Hepatic stellate cell (primary cell): ENCODE results near the gene TTLL11.

Experiments
- DNase-seq: peaks from one replicate; pipeline ENCODE4 v3.0.0; 2011; ENCODE audit warnings: low spot score

The TTLL11 gene, protein sequence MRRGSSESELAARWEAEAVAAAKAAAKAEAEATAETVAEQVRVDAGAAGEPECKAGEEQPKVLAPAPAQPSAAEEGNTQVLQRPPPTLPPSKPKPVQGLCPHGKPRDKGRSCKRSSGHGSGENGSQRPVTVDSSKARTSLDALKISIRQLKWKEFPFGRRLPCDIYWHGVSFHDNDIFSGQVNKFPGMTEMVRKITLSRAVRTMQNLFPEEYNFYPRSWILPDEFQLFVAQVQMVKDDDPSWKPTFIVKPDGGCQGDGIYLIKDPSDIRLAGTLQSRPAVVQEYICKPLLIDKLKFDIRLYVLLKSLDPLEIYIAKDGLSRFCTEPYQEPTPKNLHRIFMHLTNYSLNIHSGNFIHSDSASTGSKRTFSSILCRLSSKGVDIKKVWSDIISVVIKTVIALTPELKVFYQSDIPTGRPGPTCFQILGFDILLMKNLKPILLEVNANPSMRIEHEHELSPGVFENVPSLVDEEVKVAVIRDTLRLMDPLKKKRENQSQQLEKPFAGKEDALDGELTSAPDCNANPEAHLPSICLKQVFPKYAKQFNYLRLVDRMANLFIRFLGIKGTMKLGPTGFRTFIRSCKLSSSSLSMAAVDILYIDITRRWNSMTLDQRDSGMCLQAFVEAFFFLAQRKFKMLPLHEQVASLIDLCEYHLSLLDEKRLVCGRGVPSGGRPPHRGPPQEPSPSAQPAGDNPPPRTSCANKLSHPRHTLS

DNA sequence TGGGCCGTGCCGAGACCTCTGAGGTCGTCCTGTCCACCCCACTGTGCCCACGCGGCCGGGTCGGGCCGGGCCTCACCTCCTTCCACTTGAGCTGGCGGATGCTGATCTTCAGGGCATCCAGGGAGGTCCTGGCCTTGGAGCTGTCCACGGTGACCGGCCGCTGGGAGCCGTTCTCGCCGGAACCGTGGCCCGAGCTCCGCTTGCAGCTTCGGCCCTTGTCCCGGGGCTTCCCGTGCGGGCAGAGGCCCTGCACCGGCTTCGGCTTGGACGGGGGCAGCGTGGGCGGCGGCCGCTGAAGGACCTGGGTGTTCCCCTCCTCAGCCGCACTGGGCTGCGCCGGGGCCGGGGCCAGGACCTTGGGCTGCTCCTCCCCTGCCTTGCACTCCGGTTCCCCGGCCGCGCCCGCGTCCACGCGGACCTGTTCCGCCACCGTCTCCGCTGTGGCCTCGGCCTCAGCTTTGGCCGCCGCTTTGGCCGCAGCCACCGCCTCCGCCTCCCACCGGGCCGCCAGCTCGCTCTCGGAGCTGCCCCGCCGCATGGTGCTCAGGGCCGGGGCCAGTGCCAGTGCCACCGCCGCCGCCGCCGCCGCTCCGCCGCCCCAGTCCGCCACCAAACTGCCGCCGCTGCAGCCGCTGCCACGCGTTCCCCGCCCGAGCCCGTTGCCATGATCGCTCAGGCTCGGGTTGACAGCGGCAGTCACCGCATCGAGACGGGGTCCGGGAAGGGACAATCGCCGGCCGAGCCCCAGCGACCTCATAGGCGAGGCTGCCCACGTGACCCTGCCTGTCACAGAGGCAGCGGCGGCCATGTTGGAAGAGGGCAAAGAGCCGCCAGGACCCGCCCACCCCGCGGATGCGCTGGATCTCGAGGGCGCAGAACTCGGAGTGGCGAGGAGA lies at the start of gene TTLL11:
Gene TTLL11, minus strand, starts transcription at position 698 of the 896 bp plus-strand sequence. Its CDS starts 160 bp downstream, at position 538.
- peak; percentile 95 for DNase-seq

DNA sequence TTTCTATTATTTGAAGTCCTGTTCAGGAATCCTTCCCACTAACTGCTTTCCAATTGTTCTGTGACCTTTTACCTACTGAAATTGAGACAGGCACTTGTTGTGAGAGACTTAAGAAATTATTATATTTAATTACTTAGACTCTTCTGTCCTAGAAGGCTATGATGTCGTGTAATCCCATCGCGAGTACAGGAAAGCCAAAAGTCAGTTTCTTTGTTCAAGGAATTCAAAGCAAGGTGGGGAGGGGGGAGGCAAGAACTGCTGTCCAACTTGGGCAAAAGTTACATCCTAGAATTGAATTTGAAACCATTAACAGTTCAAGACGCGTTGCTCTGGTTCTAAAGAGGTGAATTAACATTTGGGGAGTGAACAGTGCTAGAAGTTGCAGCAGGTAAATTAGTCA lies 48.6 kb upstream of the TTLL11 start:
- DNase-seq = no peak

DNA sequence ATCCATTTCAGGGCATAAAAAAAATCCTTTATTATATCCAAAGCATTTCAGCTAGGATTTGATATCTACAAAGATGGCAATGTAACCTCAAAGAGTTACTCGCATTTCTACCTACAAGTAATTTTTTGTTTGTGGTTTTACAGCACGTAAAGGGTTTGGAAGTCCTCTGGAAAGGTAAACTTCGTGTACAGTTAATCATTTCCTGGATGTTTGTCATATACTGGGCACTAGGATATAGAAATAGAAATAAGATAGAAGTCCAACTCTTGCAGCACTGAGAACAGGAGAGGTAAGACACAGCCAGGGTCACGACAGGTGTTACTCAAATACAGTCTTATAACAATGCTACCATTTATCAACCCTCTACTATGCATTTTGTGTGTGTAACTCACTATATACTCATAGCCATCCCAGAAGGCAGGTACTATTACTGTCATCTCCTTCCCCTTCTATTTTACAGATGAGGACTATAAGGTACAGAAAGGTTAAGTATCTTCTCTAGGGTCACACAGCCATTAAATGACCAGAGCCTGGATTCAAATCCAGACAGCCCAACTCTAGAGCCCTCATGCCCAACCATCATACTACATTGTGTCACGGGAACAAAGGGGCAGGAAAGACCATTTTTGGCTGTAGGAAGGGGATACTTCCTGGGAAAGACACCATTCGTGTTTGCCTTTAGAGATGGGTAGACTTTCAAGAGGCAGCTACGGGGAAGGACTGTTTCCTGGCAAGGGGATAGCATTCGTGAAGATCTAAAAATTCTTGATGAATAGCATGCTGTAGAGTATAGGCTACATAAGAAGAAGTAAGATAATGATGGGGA lies 47.5 kb upstream of the TTLL11 start:
- DNase-seq = no peak

DNA sequence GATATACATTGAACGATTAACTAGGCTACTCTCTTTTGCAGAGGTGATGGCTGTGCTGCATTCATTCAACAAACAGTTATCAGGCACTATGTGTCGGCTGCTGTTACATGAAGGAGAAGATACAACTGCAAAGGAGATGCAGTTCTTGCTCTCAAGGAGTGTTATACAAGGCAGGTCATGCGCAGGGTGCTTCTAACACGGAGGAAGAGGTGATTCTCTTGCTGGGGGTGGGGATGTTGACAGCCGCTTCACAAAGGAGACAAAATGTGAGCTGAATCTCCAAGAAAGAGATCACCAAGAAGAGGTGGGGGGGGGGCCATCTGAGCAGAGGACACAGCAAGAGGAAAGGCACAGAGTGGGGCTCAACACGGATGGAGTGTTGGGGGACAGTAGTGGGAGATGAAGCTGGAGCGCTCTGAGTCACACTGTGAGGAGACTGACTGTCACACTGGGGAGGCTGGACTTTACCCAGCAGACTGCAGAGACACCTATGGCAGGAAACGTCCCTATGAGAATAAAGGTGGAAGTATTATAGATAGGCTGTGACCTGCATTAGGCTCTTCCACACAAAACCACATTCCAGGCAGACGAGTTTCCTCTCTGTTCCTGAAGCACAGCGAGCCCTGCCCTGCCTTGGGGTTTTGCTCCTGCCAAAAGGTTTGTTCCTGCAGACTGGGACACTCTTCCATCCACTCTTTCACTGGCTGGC lies 45.6 kb upstream of the TTLL11 start:
- DNase-seq = no peak

GRCh38 chr9:122135529-122135859 lies 42.4 kb upstream of the TTLL11 start:
- no peak for DNase-seq

DNA sequence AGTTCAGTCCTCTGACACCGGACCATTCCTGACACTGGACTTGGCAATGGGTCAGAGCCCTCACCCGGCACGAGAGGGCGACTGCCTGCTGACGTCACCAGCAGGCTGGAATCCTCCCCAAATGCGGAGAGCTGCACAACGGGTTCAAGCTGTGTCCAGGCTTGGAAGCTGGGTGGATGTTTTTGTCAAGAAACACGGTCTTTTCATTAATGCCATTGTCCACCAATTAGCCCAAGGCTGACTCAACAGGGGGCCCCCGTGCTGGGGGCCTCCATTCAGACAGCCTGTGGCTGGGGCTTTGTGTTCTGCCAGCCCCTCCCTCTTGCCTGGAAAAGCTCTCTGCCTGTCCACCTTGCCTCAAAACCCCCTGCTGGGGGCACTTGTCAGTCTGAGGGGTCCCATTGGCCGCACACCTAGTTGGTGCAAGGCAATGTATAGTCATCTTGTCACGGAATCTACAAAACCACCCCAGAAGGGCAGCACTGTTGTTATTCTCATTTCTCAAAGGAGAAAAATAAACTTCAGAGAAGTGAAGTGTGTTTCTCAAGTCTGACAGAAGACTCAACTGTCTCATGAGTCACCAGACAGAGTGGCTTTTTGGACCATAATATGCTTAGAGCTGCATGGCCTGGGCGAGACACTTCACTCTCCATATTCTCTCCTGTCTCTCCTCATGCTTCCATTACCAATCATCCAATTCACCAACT lies 41.9 kb upstream of the TTLL11 start:
- peak; percentile 59 for DNase-seq

DNA sequence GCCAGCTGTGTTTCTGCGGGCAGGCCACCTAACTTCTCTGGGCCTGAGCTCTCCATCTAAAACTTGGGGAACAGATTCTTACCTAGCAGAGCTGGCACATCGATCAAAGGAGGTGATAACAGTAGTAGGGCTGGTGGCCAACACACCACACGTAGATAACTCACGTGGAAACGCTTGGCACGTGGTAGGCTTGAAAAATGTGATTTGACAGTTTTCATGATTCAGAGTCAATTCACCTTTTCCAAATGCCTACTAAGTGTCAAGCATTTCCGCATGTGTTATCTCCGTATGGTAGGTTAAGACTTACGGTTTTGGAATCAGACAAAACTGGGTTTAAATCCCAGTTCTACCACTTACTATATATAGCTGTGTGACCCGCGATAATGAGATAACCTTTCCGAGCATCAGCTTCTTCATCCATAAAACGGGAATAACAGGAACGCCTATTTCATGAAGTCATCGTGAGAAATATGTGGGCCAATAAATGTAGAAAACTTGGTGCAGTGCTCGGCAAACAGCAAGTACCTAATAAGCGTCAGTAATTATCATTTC lies 41.0 kb upstream of the TTLL11 start:
- DNase-seq = no peak

DNA sequence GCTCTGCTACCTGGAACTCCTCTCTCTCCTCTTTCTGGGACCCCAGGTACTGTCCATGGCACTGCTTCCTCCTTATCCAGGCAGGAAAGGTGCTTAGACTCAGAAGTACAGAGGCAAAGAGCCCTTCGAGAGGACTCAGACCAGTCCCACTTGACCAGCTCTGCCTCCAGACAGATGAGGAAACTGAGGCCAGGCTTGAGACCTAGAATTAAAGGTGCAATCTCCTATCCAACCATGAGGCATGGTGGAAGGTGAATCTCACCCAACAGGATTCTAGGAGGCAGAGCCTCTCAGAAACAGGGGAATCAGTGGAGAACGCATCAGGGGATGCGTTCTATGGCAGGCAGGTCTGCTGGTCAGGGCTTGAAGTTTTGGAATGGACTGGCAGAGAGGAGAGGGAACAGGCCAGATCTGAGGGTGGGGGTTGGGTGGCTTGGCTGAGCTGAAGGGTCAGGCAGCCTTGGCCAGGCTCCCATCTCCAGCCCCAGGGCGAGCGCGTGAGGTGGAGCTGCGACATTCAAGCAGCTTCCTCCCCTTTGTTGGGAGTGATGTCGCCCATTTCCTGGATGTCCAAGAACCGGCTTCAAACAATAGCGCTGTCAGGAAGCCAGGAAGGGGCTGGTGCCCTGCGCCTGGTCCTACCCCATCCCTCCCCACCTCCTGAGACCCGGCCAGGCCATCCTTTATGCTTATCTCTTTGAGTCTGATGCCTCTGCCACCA lies 40.3 kb upstream of the TTLL11 start:
- DNase-seq = no peak

DNA sequence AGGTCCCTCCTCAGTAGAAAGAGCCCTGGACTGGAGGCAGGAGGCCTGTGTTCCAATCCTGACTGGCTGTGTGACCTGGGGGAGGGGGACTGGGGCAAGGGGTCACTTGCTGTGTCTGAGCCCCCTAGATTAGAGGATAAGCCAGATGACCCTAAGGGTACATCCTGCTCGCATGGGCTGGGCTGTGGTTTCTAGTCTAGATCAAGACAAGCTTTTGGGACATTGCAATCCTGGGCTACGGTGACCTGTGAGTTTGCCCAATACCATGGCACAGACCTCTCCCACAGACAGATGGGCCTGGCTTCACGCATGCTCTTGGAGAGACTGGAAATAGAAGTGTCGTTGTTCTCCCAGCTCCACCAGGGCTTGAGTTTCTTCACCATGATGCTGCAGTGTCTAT lies 39.4 kb upstream of the TTLL11 start:
- DNase-seq = no peak

- DNase-seq = no peak
Measured at GRCh38 chr9:122131401-122132001, 38.4 kb upstream of the TTLL11 start.

DNA sequence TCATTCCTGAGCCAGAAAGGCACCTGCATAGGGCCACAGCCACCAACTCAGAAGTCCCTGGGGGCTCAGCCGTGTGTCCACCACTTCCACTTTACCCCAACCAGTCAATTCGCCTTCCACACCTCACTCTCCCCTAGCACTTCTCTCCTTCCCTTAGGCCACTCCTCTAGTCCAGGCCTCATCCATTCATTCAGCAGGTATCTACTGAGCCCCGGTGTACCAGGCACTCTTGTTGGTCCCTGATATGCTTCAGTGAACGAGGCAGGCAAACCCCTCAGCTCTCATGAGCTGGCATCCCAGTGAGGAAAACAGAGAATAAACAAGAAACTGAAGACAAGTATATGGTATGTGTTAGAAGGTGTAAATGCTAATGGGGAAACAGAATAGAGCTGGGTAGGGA lies 37.7 kb upstream of the TTLL11 start:
- DNase-seq = no peak

DNA sequence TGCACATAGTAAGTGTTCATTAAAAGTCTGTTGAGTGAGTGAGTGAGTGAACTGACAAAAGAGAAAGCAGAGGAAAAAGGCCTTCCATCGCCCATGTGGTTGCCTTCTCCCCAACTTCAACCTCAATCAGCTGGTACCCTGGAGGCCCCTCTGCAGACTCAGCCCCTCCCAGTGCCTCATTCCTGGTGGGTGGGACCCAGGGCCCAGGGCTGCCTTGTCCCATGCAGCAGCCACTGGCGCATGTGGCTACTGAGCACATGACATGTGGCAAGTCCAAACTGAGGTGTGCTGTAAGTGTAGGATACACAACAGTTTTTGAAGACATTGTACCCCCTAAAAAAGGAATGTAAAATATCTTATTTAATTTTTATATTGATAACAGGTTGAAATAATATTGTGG lies 36.9 kb upstream of the TTLL11 start:
- no peak for DNase-seq

DNA sequence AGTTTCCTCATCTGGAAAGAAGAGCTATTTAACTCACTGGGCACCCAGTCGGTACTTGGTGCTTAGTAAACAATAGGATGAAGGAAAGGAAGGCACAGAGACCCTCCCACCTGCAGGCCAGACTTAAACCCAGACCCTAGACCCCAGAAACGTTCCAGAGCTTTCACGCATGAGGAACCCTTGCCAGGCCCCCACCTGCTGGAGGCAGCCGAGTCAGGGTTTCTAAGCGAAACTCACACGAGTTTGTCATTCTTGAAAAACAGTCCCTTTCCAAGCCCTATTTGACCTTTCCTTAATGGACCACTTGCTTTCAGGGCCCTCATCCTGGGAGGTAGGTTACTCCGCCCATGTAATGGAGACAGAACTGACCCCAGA lies 35.8 kb upstream of the TTLL11 start:
- DNase-seq = no peak

GRCh38 chr9:122128007-122128968 lies 35.2 kb upstream of the TTLL11 start:
- no peak for DNase-seq

DNA sequence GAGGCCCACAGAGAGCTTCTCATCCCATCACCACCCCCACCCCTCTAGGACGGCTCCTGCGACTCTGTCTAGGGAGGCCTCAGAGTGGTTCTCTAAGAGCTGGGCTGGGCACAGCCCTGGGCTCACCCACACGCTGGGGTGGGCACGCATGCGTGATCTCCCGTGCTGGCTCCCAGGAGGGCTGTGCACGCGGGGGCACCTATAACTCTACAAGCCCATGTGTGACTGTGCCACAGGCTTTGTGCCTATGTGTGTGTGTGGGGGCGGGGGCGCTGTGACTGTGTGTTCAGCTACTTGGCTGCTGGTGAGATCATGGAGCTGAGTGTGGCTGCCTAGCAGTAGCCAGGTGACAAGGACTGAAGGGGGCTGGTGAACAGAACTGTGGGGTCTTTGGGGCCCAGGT lies 34.3 kb upstream of the TTLL11 start:
- DNase-seq = no peak

- DNase-seq = peak; percentile 89
Measured at GRCh38 chr9:122126331-122127261, 33.5 kb upstream of the TTLL11 start.
